ENCODE results near the gene PHF2.

DNA sequence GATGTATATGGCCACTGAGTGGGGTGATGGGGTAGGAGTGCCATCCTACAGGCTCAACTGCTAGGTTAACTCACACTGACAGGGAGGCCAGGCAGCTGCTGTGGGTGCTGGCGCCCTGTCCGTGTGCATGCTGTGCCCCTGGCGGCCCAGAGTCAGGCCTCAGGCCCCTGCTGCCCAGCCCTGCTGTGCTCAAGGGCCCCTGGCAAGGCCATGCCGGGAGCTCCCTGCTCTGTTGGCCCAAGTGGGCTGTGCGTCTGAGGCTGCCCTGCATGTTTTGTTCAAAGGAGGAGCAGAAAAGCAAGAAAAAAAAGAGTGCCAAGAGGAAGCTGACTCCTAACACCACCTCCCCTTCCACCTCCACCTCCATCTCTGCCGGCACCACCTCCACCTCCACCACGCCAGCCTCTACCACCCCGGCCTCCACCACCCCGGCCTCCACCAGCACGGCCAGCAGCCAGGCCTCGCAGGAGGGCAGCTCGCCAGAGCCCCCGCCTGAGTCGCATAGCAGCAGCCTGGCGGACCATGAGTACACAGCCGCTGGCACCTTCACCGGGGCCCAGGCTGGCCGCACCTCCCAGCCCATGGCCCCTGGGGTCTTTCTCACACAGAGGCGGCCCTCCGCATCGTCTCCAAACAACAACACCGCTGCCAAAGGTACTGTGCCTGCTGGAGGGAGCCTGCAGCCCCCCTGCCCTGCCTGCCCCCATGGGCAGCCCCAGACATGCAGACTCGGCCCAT is 100.1 kb downstream of the PHF2 start:
- no peak for TF ChIP-seq EZH2phosphoT487 (IDR thresholded peaks at IDR 0.05; ENCODE audit: insufficient read depth, low read depth)
- TF ChIP-seq EZH2 (IDR thresholded peaks at IDR 0.05; ENCODE audit: insufficient read depth, poor library complexity, severe bottlenecking): no peak
